Measurements from ENCODE around the gene CCND2.

The CCND2 gene

GRCh38 chr12:4246116-4246515 is 27.4 kb upstream of the CCND2 start:
- peaks cover 80% of the 10 kb centered on the region for H3K4me1 ChIP-seq (ENCODE audit: low read length)
- H3K27ac ChIP-seq (ENCODE audit: low read length): peak overlapping the region; percentile 98

GRCh38 chr12:4250691-4251090 is 22.9 kb upstream of the CCND2 start:
- Histone ChIP-seq H3K9me3 (ENCODE audit: insufficient read depth, low read length) (no peaks in the 10 kb centered on the region), H3K36me3 (replicated peaks; ENCODE audit: low read depth, low read length) (no peaks in the 10 kb centered on the region), H3K4me2 (ENCODE audit: low read length) (peak overlapping the region; percentile 5; the same call in 1 of the 2 replicates), H3K27ac (ENCODE audit: low read length) (no peak overlapping the region), H3K4me3 (ENCODE audit: low read length) (no peak overlapping the region), H2AFZ (ENCODE audit: low read depth, low read length) (no peak overlapping the region), H3K9ac (ENCODE audit: low read length) (no peak overlapping the region), H3K79me2 (ENCODE audit: low read length) (no peaks in the 10 kb centered on the region), H3K27me3 (ENCODE audit: low read depth, low read length) (peaks cover 7% of the 10 kb centered on the region), H4K20me1 (ENCODE audit: insufficient read depth, low read length) (no peaks in the 10 kb centered on the region), H3K4me1 (ENCODE audit: low read length) (peaks cover 41% of the 10 kb centered on the region)
- no peak for TF ChIP-seq EZH2phosphoT487 (IDR thresholded peaks at IDR 0.05; ENCODE audit: low read depth)
- no peak for TF ChIP-seq CTCF (IDR thresholded peaks at IDR 0.05; ENCODE audit: low read depth, low read length)

More at GRCh38 chr12:4246116-4246515, 27.4 kb upstream of the CCND2 start:
- no peaks in the 10 kb centered on the region for H3K36me3 ChIP-seq (replicated peaks; ENCODE audit: low read depth, low read length)
- no peaks in the 10 kb centered on the region for H4K20me1 ChIP-seq (ENCODE audit: insufficient read depth, low read length)
- H3K9me3 ChIP-seq (ENCODE audit: insufficient read depth, low read length): no peaks in the 10 kb centered on the region
- H3K27me3 ChIP-seq (ENCODE audit: low read depth, low read length): no peaks in the 10 kb centered on the region
- H3K9ac ChIP-seq (ENCODE audit: low read length): peak overlapping the region; percentile 78
- peak overlapping the region; percentile 68 for H3K4me2 ChIP-seq (ENCODE audit: low read length)
- no peak overlapping the region for H2AFZ ChIP-seq (ENCODE audit: low read depth, low read length)
- H3K4me3 ChIP-seq (ENCODE audit: low read length): peak overlapping the region; percentile 41
- no peak for TF ChIP-seq EZH2phosphoT487 (IDR thresholded peaks at IDR 0.05; ENCODE audit: low read depth)
- H3K79me2 ChIP-seq (ENCODE audit: low read length): no peaks in the 10 kb centered on the region

GRCh38 chr12:4251216-4251891 is 22.2 kb upstream of the CCND2 start:
- TF ChIP-seq CTCF (IDR thresholded peaks at IDR 0.05; ENCODE audit: low read depth, low read length) (no peak), EZH2phosphoT487 (IDR thresholded peaks at IDR 0.05; ENCODE audit: low read depth) (no peak)
- no peak overlapping the region for H3K27ac ChIP-seq (ENCODE audit: low read length)
- H3K9ac ChIP-seq (ENCODE audit: low read length): no peak overlapping the region
- H3K36me3 ChIP-seq (replicated peaks; ENCODE audit: low read depth, low read length): no peaks in the 10 kb centered on the region
- H3K79me2 ChIP-seq (ENCODE audit: low read length): no peaks in the 10 kb centered on the region
- H3K4me2 ChIP-seq (ENCODE audit: low read length): no peak overlapping the region
- H3K27me3 ChIP-seq (ENCODE audit: low read depth, low read length): peaks cover 7% of the 10 kb centered on the region
- H2AFZ ChIP-seq (ENCODE audit: low read depth, low read length): no peak overlapping the region
- H3K9me3 ChIP-seq (ENCODE audit: insufficient read depth, low read length): no peaks in the 10 kb centered on the region
- no peaks in the 10 kb centered on the region for H4K20me1 ChIP-seq (ENCODE audit: insufficient read depth, low read length)
- no peak overlapping the region for H3K4me3 ChIP-seq (ENCODE audit: low read length)
- peaks cover 37% of the 10 kb centered on the region for H3K4me1 ChIP-seq (ENCODE audit: low read length)

DNA sequence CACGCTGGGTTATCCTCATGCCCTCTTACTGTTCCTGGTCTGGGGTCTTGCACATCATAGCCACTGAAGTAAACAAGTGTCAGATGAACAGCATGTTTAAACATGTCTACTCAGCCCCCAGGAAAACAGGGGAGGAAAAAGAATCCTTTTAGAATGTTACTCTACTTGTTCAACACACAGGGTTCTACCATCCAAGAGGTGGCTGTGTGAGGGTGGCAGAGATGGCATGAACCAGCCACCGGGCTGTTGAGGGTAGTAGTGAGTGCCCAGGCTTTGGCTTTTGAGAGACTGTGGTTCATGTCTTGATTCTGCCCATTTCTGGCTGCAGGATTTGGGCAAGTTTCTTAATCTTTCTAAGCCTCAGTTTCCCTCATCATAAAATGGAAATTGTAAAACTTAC is 21.6 kb upstream of the CCND2 start:
- Histone ChIP-seq H3K9me3 (ENCODE audit: insufficient read depth, low read length) (no peaks in the 10 kb centered on the region), H4K20me1 (ENCODE audit: insufficient read depth, low read length) (no peaks in the 10 kb centered on the region), H3K79me2 (ENCODE audit: low read length) (no peaks in the 10 kb centered on the region), H3K4me3 (ENCODE audit: low read length) (no peak overlapping the region), H3K27me3 (ENCODE audit: low read depth, low read length) (peaks cover 7% of the 10 kb centered on the region), H3K4me1 (ENCODE audit: low read length) (peaks cover 37% of the 10 kb centered on the region), H3K27ac (ENCODE audit: low read length) (no peak overlapping the region), H3K9ac (ENCODE audit: low read length) (no peak overlapping the region), H3K4me2 (ENCODE audit: low read length) (no peak overlapping the region), H3K36me3 (replicated peaks; ENCODE audit: low read depth, low read length) (no peaks in the 10 kb centered on the region), H2AFZ (ENCODE audit: low read depth, low read length) (no peak overlapping the region)
- TF ChIP-seq CTCF (IDR thresholded peaks at IDR 0.05; ENCODE audit: low read depth, low read length) (no peak), EZH2phosphoT487 (IDR thresholded peaks at IDR 0.05; ENCODE audit: low read depth) (no peak)

Data from OCI-LY3 (cell line).